Skin of body (tissue), 2 donors: ENCODE data around the gene GRK5. TPM values are rescaled to one million over a fixed set of nuclear protein-coding genes. Genes with fewer than 3 reads are reported as not detected.
A peak's percentile ranks its signal among the peaks of the same experiment; 100 is the strongest.

Experiments used
- DNase-seq: peaks from one replicate; lab custom pipeline; 2025; lab: John Stamatoyannopoulos, UW
- total RNA-seq: library from RNA; depleted of rRNA; stranded (reverse); fragments of >200 nt; gene quantifications from one replicate; pipeline ENCODE4 v1.2.3, GENCODE V29; 2014

Gene GRK5
- total RNA-seq, 1 donor from 2014 or later, result 10.7 TPM

- no peak for DNase-seq
These were observed 131.7 kb downstream of the GRK5 start for GRCh38 chr10:119339109-119339508.

- no peak for DNase-seq
These were observed 133.6 kb downstream of the GRK5 start for GRCh38 chr10:119340893-119341458.

- no peak for DNase-seq
These were observed 134.3 kb downstream of the GRK5 start for GRCh38 chr10:119341459-119342301.

GRCh38 chr10:119342335-119342734 is 135.0 kb downstream of the GRK5 start:
- DNase-seq, result no peak

GRCh38 chr10:119343011-119343601 is 135.7 kb downstream of the GRK5 start:
- no peak for DNase-seq

GRCh38 chr10:119344381-119344780 is 137.0 kb downstream of the GRK5 start:
- DNase-seq, result no peak

- no peak for DNase-seq
These were observed 138.9 kb downstream of the GRK5 start for GRCh38 chr10:119346095-119346832.

GRCh38 chr10:119347181-119347974 is 140.0 kb downstream of the GRK5 start:
- no peak for DNase-seq

- DNase-seq, result no peak
These were observed 140.7 kb downstream of the GRK5 start for GRCh38 chr10:119348106-119348505.

GRCh38 chr10:119348516-119349240 is 141.3 kb downstream of the GRK5 start:
- peak; percentile 14 for DNase-seq

- no peak for DNase-seq
These were observed 142.0 kb downstream of the GRK5 start for GRCh38 chr10:119349341-119349740.

GRCh38 chr10:119349937-119350501 is 142.6 kb downstream of the GRK5 start:
- DNase-seq, result no peak

- peak; percentile 96 for DNase-seq
These were observed 143.2 kb downstream of the GRK5 start for GRCh38 chr10:119350502-119351097.

GRCh38 chr10:119351189-119351588 is 143.8 kb downstream of the GRK5 start:
- no peak for DNase-seq

GRCh38 chr10:119352042-119352441 is 144.7 kb downstream of the GRK5 start:
- DNase-seq, result no peak

GRCh38 chr10:119352807-119353206 is 145.4 kb downstream of the GRK5 start:
- no peak for DNase-seq

GRCh38 chr10:119353421-119353820 is 146.1 kb downstream of the GRK5 start:
- DNase-seq, result no peak

- DNase-seq, result no peak
These were observed 148.6 kb downstream of the GRK5 start for GRCh38 chr10:119355930-119356329.

GRCh38 chr10:119357412-119358151 is 150.2 kb downstream of the GRK5 start:
- DNase-seq, result no peak
